Endothelial cell of umbilical vein (primary cell): ENCODE data around the gene SDHAF2.

Experiments
- EZH2 ChIP-seq: IDR thresholded peaks from 2 replicates; pipeline ENCODE4 v1.6.1; 2012; ENCODE audit warnings: borderline replicate concordance, low read depth, mild to moderate bottlenecking, moderate library complexity, low read length, inconsistent platforms; ENCODE audit not compliant: severe bottlenecking
- FOS ChIP-seq: IDR thresholded peaks from 2 replicates; pipeline ENCODE4 v1.6.1; 2011; ENCODE audit warnings: mild to moderate bottlenecking, low read length, moderate library complexity, borderline replicate concordance; ENCODE audit not compliant: insufficient read depth
- GATA2 ChIP-seq: IDR thresholded peaks from 2 replicates; pipeline ENCODE4 v1.7.0; 2011; ENCODE audit warnings: low read depth, mild to moderate bottlenecking, moderate library complexity, mixed read lengths, low read length; ENCODE audit not compliant: insufficient read length, insufficient read depth
- JUN ChIP-seq: IDR thresholded peaks from 2 replicates; pipeline ENCODE4 v1.6.1; 2011; ENCODE audit warnings: borderline replicate concordance, low read depth; ENCODE audit not compliant: insufficient read length, insufficient read depth
- POLR2A ChIP-seq: IDR thresholded peaks from 2 replicates; pipeline ENCODE4 v1.6.1; 2012; ENCODE audit warnings: low read depth, mild to moderate bottlenecking, control low read depth, low read length
- POLR2AphosphoS5 ChIP-seq: IDR thresholded peaks from 2 replicates; pipeline ENCODE4 v1.6.1; 2012; ENCODE audit warnings: low read depth, mild to moderate bottlenecking, control low read depth, low read length, moderate library complexity; ENCODE audit not compliant: insufficient read depth
- TF ChIP-seq, protein P1 (sequence below), 2 donors: IDR thresholded peaks; 1 replicate in 1 of 2; 2 replicates in 1 of 2; pipeline ENCODE4 v1.5.1; 2011; ENCODE audit warnings: low read length in 2 of 2, mild to moderate bottlenecking in 2 of 2, moderate library complexity in 2 of 2, control low read depth in 1 of 2, inconsistent platforms in 1 of 2, low read depth in 1 of 2; ENCODE audit not compliant: insufficient read depth in 1 of 2; ENCODE audit errors: extremely low read depth in 1 of 2
- TF ChIP-seq, protein P2 (sequence below): IDR thresholded peaks from 2 replicates; pipeline ENCODE4 v1.6.1; 2011; ENCODE audit not compliant: insufficient read depth, insufficient read length

DNA sequence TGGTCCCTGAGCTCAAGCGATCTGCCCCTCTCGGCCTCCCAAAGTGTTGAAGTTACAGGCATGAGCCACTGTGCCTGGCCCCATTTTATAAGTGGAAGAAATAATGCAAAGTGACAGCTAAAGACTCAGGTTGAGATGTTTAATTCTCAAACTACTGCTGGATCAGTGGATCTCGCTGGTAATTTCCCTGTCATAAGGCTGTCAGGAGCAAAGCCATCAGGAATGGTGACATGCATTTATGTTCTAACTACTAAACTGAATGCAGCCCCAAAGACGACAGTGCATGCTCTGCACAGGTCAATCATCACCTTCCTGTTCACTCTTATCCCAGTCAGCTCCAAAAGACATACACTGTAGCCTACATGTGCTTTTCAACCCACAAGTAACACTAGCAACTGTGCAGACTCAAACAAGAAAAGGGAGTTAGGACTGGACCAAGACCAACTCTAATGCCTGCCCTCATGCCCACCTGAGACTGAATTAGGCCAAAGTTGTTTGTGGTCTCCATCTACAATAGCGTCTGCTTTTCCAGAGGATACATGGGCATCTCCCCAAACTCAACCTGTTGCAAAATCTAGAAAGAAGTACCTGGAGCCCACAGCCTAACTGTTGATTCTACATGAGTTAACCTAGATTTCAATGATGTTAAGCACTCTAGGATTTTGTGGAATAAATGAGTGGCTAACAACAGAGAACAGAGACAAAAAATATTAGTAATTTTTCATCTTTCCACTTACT is 22.8 kb upstream of the SDHAF2 start:
- TF ChIP-seq EZH2 (no peak), POLR2A (no peak), POLR2AphosphoS5 (no peak), FOS (no peak), JUN (no peak), GATA2 (no peak)
- TF ChIP-seq, protein P1, sequence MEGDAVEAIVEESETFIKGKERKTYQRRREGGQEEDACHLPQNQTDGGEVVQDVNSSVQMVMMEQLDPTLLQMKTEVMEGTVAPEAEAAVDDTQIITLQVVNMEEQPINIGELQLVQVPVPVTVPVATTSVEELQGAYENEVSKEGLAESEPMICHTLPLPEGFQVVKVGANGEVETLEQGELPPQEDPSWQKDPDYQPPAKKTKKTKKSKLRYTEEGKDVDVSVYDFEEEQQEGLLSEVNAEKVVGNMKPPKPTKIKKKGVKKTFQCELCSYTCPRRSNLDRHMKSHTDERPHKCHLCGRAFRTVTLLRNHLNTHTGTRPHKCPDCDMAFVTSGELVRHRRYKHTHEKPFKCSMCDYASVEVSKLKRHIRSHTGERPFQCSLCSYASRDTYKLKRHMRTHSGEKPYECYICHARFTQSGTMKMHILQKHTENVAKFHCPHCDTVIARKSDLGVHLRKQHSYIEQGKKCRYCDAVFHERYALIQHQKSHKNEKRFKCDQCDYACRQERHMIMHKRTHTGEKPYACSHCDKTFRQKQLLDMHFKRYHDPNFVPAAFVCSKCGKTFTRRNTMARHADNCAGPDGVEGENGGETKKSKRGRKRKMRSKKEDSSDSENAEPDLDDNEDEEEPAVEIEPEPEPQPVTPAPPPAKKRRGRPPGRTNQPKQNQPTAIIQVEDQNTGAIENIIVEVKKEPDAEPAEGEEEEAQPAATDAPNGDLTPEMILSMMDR (IDR thresholded peaks at IDR 0.05; ENCODE audit: extremely low read depth in 1 of 2, insufficient read depth in 1 of 2, low read depth in 1 of 2, low read length in 2 of 2): no peak
- TF ChIP-seq, protein P2, sequence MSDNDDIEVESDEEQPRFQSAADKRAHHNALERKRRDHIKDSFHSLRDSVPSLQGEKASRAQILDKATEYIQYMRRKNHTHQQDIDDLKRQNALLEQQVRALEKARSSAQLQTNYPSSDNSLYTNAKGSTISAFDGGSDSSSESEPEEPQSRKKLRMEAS: no peak
